ENCODE data around the gene BABAM2. TPM values are rescaled to one million over a fixed set of nuclear protein-coding genes. Genes with fewer than 3 reads are reported as not detected.

Gene BABAM2
- total and polyA plus RNA-seq, 9 of the 15 experiments (the other 6 are each of a cell fraction or from before 2014, with no cell fraction given), result 10.9 to 37.4 (median 25.6) TPM

GRCh38 chr2:28359222-28360057 lies 468.9 kb downstream of the BABAM2 start (continued):
- peak; percentile 34; the same call in 1 of the 2 replicates for TF ChIP-seq DEAF1 (CRISPR knock-in tag; IDR thresholded peaks at IDR 0.05)
- no peak for TF ChIP-seq HOXB6 (CRISPR knock-in tag; IDR thresholded peaks at IDR 0.05; ENCODE audit: borderline replicate concordance)
- TF ChIP-seq ZNF24 (IDR thresholded peaks at IDR 0.05), result no peak; the same call in 1 of the 2 replicates
- TF ChIP-seq ZNF408 (CRISPR knock-in tag; IDR thresholded peaks at IDR 0.05; ENCODE audit: low read depth), result no peak
- peak; percentile 42; the same call in 1 of the 2 replicates for TF ChIP-seq MEF2D (tag; conservative IDR thresholded peaks at IDR 0.05; ENCODE audit: low read depth)
- TF ChIP-seq MCM3 (IDR thresholded peaks at IDR 0.05), result no peak
- peak; percentile 70 for TF ChIP-seq TAF9B (IDR thresholded peaks at IDR 0.05; ENCODE audit: partially characterized antibody)
- no peak for TF ChIP-seq COPS2 (conservative IDR thresholded peaks at IDR 0.05)
- TF ChIP-seq DPF2 (IDR thresholded peaks at IDR 0.05), result peak; percentile 74
- TF ChIP-seq ZNF311 (CRISPR knock-in tag; IDR thresholded peaks at IDR 0.05), result peak; percentile 66; the same call in 1 of the 2 replicates
- no peak for TF ChIP-seq EWSR1 (IDR thresholded peaks at IDR 0.05; ENCODE audit: borderline replicate concordance, low read depth, partially characterized antibody)
- TF ChIP-seq TBL1XR1 (IDR thresholded peaks at IDR 0.05; ENCODE audit: low read length in 2 of 2), result peak in 1 of 2 experiments; percentile 48; a peak in 1 of 4 replicates
- 0 out of 4 replicates have a peak, but pooled peaks of 1 of the 2 experiments have one; percentile 33 for TF ChIP-seq KDM4B (IDR thresholded peaks at IDR 0.05; ENCODE audit: borderline replicate concordance in 2 of 2, low read depth in 1 of 2)
- peak in 1 of 2 experiments; percentile 89; a peak in 2 of 4 replicates for TF ChIP-seq RCOR1 (IDR thresholded peaks at IDR 0.05; ENCODE audit: borderline replicate concordance in 1 of 2, low read depth in 2 of 2, low read length in 2 of 2)
- TF ChIP-seq ZNF589 (CRISPR knock-in tag; IDR thresholded peaks at IDR 0.05; ENCODE audit: low read depth), result peak; percentile 97
- TF ChIP-seq NR4A1 (CRISPR knock-in tag; IDR thresholded peaks at IDR 0.05), result peak; percentile 83; the same call in 1 of the 2 replicates
- TF ChIP-seq NR4A1 (tag; IDR thresholded peaks at IDR 0.05), result peak; percentile 89
- peak; percentile 57; the same call in 1 of the 2 replicates for TF ChIP-seq TCFL5 (CRISPR knock-in tag; conservative IDR thresholded peaks at IDR 0.05)
- TF ChIP-seq ZNF347 (CRISPR knock-in tag; IDR thresholded peaks at IDR 0.05; ENCODE audit: low read depth), result 0 out of 2 replicates have a peak, but pooled peaks have one; percentile 55
- TF ChIP-seq ZNF592 (IDR thresholded peaks at IDR 0.05), result peak; percentile 96
- peak; percentile 52; the same call in 1 of the 2 replicates for TF ChIP-seq GMEB1 (CRISPR knock-in tag; IDR thresholded peaks at IDR 0.05)
